ENCODE data around the gene TNFRSF13B. TPM values are rescaled to one million over a fixed set of nuclear protein-coding genes. Genes with fewer than 3 reads are reported as not detected.

Gene TNFRSF13B
- total and polyA plus RNA-seq, 2 experiments from 2014 or later, result 0.24 TPM; not detected in 1

DNA sequence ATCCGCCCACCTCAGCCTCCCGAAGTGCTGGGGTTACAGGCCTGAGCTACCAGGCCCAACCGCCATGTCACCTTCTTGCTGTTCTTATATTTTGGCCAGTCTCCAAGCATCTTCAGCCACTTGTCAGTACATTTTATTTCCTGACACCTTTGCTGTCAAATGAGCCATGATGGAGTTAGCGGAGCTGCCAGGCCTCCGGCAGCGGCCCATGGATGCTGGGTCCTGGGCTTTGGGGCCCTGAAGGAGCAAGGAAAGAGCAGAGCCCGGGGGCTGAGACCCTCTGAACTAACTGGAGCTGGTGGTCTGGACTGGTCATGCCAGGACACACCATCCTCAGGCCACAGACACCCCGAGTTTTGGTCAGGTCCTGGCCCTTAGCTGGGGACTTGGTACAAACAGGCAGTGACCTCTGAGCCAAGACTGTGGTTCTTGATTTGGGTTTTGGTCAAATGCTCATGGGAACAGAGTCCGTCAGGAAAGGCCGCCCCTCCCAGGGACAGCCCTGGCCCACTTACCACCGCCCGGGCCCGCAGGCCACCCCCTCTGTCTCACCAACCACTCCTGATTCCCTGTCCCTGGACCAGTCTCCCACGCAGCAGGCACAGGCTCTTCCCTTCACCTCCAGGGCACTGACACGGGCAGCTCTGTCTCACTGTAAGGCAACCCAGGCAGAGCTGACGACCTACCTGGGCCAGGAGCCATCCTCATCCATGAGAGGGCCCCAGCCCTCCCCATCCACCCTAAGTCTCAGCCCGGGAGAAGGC lies 42.0 kb downstream of the TNFRSF13B start:
- H3K4me3 ChIP-seq, result no peak overlapping the region
- no peaks in the 10 kb centered on the region for H3K9me2 ChIP-seq (ENCODE audit: insufficient read depth)
- Mint-ChIP-seq H3K4me1 (no peaks in the 10 kb centered on the region), H3K27ac (peak overlapping the region; percentile 59; the same call in 1 of the 2 replicates), H3K9me3 (peaks cover under 1% of the 10 kb centered on the region; the same call in 1 of the 3 replicates), H3K4me3 (no peak overlapping the region), H3K27me3 (ENCODE audit: insufficient read depth, low read depth, poor library complexity) (peaks cover 7% of the 10 kb centered on the region), H3K36me3 (ENCODE audit: low read depth) (no peaks in the 10 kb centered on the region)
- no peaks in the 10 kb centered on the region for H3K36me3 ChIP-seq (ENCODE audit: insufficient read depth)
- DNase-seq (ENCODE audit: low spot score) (no peak), ATAC-seq (no peak)
- H3K27me3 ChIP-seq (ENCODE audit: insufficient read depth), result no peaks in the 10 kb centered on the region
- no peak overlapping the region for H3K27ac ChIP-seq (ENCODE audit: low read depth)
- TF ChIP-seq, protein P1, sequence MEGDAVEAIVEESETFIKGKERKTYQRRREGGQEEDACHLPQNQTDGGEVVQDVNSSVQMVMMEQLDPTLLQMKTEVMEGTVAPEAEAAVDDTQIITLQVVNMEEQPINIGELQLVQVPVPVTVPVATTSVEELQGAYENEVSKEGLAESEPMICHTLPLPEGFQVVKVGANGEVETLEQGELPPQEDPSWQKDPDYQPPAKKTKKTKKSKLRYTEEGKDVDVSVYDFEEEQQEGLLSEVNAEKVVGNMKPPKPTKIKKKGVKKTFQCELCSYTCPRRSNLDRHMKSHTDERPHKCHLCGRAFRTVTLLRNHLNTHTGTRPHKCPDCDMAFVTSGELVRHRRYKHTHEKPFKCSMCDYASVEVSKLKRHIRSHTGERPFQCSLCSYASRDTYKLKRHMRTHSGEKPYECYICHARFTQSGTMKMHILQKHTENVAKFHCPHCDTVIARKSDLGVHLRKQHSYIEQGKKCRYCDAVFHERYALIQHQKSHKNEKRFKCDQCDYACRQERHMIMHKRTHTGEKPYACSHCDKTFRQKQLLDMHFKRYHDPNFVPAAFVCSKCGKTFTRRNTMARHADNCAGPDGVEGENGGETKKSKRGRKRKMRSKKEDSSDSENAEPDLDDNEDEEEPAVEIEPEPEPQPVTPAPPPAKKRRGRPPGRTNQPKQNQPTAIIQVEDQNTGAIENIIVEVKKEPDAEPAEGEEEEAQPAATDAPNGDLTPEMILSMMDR (conservative IDR thresholded peaks at IDR 0.05; ENCODE audit: low read depth in 2 of 2), result no peak
- TF ChIP-seq JUNB (IDR thresholded peaks at IDR 0.05; ENCODE audit: unreplicated experiment) (no peak), NANOG (IDR thresholded peaks at IDR 0.05; ENCODE audit: borderline replicate concordance) (no peak), CREB1 (CRISPR knock-in tag; IDR thresholded peaks at IDR 0.05; ENCODE audit: low read depth) (no peak), POLR2AphosphoS5 (IDR thresholded peaks at IDR 0.05; ENCODE audit: low read depth) (no peak), EZH2 (IDR thresholded peaks at IDR 0.05; ENCODE audit: low read depth, unreplicated experiment) (no peak), EZH2phosphoT487 (IDR thresholded peaks at IDR 0.05; ENCODE audit: unreplicated experiment) (no peak), ZNF114 (CRISPR knock-in tag; IDR thresholded peaks at IDR 0.05) (no peak), ZNF331 (CRISPR knock-in tag; IDR thresholded peaks at IDR 0.05; ENCODE audit: low read depth) (no peak), STAT1 (IDR thresholded peaks at IDR 0.05; ENCODE audit: unreplicated experiment) (no peak)
- TF ChIP-seq, protein P2, sequence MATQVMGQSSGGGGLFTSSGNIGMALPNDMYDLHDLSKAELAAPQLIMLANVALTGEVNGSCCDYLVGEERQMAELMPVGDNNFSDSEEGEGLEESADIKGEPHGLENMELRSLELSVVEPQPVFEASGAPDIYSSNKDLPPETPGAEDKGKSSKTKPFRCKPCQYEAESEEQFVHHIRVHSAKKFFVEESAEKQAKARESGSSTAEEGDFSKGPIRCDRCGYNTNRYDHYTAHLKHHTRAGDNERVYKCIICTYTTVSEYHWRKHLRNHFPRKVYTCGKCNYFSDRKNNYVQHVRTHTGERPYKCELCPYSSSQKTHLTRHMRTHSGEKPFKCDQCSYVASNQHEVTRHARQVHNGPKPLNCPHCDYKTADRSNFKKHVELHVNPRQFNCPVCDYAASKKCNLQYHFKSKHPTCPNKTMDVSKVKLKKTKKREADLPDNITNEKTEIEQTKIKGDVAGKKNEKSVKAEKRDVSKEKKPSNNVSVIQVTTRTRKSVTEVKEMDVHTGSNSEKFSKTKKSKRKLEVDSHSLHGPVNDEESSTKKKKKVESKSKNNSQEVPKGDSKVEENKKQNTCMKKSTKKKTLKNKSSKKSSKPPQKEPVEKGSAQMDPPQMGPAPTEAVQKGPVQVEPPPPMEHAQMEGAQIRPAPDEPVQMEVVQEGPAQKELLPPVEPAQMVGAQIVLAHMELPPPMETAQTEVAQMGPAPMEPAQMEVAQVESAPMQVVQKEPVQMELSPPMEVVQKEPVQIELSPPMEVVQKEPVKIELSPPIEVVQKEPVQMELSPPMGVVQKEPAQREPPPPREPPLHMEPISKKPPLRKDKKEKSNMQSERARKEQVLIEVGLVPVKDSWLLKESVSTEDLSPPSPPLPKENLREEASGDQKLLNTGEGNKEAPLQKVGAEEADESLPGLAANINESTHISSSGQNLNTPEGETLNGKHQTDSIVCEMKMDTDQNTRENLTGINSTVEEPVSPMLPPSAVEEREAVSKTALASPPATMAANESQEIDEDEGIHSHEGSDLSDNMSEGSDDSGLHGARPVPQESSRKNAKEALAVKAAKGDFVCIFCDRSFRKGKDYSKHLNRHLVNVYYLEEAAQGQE (IDR thresholded peaks at IDR 0.05; ENCODE audit: unreplicated experiment), result no peak
- TF ChIP-seq, protein P3, sequence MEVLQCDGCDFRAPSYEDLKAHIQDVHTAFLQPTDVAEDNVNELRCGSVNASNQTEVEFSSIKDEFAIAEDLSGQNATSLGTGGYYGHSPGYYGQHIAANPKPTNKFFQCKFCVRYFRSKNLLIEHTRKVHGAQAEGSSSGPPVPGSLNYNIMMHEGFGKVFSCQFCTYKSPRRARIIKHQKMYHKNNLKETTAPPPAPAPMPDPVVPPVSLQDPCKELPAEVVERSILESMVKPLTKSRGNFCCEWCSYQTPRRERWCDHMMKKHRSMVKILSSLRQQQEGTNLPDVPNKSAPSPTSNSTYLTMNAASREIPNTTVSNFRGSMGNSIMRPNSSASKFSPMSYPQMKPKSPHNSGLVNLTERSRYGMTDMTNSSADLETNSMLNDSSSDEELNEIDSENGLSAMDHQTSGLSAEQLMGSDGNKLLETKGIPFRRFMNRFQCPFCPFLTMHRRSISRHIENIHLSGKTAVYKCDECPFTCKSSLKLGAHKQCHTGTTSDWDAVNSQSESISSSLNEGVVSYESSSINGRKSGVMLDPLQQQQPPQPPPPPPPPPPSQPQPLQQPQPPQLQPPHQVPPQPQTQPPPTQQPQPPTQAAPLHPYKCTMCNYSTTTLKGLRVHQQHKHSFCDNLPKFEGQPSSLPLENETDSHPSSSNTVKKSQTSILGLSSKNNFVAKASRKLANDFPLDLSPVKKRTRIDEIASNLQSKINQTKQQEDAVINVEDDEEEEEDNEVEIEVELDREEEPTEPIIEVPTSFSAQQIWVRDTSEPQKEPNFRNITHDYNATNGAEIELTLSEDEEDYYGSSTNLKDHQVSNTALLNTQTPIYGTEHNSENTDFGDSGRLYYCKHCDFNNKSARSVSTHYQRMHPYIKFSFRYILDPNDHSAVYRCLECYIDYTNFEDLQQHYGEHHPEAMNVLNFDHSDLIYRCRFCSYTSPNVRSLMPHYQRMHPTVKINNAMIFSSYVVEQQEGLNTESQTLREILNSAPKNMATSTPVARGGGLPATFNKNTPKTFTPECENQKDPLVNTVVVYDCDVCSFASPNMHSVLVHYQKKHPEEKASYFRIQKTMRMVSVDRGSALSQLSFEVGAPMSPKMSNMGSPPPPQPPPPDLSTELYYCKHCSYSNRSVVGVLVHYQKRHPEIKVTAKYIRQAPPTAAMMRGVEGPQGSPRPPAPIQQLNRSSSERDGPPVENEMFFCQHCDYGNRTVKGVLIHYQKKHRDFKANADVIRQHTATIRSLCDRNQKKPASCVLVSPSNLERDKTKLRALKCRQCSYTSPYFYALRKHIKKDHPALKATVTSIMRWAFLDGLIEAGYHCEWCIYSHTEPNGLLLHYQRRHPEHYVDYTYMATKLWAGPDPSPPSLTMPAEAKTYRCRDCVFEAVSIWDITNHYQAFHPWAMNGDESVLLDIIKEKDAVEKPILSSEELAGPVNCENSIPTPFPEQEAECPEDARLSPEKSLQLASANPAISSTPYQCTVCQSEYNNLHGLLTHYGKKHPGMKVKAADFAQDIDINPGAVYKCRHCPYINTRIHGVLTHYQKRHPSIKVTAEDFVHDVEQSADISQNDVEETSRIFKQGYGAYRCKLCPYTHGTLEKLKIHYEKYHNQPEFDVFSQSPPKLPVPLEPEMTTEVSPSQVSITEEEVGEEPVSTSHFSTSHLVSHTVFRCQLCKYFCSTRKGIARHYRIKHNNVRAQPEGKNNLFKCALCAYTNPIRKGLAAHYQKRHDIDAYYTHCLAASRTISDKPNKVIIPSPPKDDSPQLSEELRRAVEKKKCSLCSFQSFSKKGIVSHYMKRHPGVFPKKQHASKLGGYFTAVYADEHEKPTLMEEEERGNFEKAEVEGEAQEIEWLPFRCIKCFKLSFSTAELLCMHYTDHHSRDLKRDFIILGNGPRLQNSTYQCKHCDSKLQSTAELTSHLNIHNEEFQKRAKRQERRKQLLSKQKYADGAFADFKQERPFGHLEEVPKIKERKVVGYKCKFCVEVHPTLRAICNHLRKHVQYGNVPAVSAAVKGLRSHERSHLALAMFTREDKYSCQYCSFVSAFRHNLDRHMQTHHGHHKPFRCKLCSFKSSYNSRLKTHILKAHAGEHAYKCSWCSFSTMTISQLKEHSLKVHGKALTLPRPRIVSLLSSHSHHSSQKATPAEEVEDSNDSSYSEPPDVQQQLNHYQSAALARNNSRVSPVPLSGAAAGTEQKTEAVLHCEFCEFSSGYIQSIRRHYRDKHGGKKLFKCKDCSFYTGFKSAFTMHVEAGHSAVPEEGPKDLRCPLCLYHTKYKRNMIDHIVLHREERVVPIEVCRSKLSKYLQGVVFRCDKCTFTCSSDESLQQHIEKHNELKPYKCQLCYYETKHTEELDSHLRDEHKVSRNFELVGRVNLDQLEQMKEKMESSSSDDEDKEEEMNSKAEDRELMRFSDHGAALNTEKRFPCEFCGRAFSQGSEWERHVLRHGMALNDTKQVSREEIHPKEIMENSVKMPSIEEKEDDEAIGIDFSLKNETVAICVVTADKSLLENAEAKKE (CRISPR knock-in tag; IDR thresholded peaks at IDR 0.05), result no peak
- TF ChIP-seq, protein P4, sequence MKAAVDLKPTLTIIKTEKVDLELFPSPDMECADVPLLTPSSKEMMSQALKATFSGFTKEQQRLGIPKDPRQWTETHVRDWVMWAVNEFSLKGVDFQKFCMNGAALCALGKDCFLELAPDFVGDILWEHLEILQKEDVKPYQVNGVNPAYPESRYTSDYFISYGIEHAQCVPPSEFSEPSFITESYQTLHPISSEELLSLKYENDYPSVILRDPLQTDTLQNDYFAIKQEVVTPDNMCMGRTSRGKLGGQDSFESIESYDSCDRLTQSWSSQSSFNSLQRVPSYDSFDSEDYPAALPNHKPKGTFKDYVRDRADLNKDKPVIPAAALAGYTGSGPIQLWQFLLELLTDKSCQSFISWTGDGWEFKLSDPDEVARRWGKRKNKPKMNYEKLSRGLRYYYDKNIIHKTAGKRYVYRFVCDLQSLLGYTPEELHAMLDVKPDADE (IDR thresholded peaks at IDR 0.05), result no peak
- no peaks in the 10 kb centered on the region for H3F3A ChIP-seq (replicated peaks; ENCODE audit: low read depth)
- H3K79me2 ChIP-seq (replicated peaks; ENCODE audit: insufficient read depth), result no peaks in the 10 kb centered on the region
- H3K4me2 ChIP-seq, result no peak overlapping the region
- H3K4me1 ChIP-seq (ENCODE audit: insufficient read depth), result no peaks in the 10 kb centered on the region
- no peaks in the 10 kb centered on the region for H4K20me1 ChIP-seq (replicated peaks; ENCODE audit: insufficient read depth)
- H2AFZ ChIP-seq, result no peak overlapping the region
